ENCODE data around the gene PLEKHJ1.

The PLEKHJ1 gene

DNA sequence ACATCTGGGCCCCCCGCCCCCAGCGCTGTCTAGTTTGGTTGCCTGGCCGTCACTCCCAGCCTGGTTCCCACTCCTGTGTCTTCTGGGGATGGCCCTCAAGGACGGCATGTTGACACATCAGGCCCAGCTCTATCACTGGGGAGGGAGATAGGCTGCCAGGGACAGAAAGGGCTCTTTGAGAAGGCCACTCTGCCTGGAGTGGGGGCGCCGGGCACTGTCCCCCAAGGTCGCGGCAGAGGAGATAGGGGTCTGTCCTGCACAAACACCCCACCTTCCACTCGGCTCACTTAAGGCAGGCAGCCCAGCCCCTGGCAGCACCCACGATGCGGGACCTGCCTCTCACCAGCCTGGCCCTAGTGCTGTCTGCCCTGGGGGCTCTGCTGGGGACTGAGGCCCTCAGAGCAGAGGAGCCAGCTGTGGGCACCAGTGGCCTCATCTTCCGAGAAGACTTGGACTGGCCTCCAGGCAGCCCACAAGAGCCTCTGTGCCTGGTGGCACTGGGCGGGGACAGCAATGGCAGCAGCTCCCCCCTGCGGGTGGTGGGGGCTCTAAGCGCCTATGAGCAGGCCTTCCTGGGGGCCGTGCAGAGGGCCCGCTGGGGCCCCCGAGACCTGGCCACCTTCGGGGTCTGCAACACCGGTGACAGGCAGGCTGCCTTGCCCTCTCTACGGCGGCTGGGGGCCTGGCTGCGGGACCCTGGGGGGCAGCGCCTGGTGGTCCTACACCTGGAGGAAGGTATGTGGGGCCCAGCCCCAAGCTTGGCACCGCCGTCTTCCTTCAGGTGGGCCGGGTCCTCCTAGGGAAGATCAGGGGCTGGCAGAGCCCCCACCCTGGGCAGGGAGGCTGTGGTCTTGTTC lies 13.1 kb upstream of the PLEKHJ1 start, which contains the start of gene AMH:
Gene AMH (plus strand): TSS at position 314 of the 857 bp plus-strand sequence. CDS start 10 bp downstream, at position 324.
- no peak for DNase-seq

DNA sequence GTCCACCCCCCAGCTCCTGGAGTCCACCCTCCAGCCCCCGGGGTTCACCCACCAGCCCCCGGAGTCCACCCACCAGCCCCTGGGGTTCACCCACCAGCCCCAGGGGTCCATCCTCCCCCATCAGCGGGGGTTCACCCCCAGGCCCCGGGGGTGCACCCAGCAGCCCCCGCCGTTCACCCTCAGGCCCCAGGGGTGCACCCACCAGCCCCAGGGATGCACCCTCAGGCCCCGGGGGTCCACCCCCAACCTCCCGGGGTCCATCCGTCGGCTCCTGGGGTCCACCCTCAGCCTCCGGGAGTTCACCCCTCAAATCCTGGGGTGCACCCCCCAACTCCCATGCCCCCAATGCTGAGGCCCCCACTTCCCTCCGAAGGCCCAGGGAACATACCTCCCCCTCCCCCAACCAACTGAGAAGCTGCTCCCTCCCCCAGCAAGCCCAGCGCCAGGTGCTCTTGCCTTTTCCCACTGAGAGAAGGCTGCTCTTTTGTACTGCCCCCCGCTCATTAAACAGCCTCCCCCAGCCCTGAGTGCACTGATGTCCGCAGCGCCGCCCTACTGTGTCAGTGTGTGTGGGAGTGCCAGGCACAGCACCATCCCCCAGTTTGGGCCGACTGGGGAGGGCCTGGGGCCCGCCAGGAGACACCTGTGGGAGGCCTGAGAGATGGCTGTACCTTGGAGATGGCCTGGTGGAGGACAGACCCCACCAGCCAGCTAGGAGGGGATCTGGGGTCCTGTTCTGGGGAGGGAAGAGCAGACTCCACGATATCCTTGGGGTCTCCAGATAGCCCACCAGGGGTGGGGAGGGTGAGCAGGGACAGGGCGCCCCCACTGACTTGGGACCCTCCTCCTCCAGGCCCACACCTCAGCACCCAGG lies 12.2 kb upstream of the PLEKHJ1 start:
- no peak for DNase-seq

DNA sequence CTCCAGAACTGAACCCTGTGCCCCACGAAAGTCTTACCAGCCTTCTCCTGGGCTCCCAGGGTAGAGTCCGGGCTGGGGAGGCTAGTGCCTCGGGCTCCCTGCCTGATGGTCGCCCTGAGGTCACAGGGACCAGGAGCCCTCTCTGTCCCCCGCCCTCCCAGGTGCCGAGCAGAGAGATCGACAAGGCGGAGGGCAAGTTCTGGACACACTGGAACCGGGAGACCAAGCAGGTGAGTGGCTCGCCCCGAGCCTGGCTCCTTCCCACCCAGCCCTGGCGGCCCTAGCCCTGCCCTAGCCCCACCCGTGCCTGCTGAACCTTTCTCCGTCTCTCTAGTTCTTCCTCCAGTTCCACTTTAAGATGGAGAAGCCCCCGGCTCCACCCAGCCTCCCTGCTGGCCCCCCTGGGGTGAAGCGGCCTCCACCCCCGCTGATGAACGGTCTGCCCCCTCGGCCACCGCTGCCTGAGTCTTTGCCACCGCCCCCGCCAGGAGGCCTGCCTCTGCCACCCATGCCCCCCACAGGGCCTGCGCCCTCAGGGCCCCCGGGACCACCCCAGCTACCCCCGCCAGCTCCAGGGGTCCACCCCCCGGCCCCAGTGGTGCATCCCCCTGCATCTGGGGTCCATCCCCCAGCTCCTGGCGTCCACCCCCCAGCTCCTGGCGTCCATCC lies 11.4 kb upstream of the PLEKHJ1 start:
- DNase-seq: no peak

DNA sequence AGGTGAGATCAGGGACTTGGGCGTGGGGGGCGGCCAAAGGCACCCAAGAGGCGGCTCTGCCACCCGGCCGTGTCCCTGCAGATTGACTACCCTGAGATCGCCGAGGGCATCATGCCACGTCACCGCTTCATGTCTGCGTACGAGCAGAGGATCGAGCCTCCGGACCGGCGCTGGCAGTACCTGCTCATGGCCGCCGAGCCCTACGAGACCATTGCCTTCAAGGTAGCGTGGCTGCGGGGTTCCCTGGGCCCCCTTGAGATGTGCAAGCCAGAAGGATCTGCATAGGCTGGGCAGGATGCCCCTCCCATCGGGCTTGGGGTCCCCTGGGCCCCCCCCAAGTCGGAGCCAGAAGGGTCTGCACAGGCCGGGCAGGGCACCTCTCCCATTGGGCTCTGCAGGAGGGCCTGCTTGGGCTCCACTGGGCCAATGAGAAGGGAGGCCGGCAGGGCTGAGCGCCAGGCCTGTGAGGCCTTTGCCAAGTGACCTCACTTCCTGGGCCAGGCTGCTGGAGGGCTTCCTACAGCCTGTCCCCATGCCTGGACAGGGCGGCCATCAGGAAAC lies 10.8 kb upstream of the PLEKHJ1 start:
- DNase-seq: no peak

DNA sequence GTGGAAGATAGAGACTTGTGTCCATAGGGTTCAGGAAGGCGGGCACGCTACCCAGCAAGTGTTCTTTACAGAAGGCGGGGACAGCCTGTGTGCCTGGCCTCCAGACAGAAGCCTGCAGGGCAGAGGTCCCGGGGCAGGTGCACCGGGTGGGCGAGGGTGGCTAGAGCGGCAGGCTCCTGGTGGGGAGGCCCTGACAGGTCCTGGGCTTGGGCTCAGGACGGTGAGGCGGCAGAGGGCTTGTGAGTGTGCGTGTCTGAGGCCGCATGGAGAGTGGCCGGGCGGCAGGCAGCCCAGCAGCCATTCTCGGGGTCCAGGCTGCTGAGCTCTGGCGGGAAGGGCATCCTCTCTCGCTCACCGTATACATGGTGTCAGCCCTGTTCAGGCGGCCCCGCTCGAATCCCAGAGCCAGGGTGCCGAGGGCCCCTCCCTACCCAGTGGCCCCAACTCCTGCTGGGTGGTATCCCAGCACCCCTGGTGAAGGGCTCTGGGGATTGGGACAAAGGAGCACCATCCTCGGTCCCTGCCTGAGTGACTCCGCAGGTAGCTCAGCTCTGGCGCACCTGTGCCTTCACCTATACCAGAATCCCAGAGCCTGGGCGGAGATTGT lies 10.0 kb upstream of the PLEKHJ1 start:
- DNase-seq: no peak

DNA sequence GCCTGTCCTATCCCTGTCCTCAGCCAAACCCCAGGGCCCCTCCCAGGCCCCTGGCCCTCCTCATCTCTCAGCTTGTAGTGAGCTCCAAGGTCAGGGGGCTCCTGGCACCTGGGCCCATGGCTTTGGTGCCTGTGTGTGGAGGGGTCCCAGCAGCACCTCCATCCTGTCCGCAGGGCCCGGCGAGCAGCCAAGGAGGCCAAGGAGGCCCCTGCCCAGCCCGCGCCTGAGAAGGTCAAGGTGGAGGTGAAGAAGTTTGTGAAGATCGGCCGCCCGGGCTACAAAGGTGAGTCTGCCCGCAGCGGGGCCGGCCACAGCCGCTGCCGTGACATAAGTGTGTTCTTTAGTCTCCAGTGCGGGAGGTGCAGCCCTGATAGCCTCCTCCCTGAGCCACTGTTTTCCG lies 9.1 kb upstream of the PLEKHJ1 start:
- DNase-seq: no peak

DNA sequence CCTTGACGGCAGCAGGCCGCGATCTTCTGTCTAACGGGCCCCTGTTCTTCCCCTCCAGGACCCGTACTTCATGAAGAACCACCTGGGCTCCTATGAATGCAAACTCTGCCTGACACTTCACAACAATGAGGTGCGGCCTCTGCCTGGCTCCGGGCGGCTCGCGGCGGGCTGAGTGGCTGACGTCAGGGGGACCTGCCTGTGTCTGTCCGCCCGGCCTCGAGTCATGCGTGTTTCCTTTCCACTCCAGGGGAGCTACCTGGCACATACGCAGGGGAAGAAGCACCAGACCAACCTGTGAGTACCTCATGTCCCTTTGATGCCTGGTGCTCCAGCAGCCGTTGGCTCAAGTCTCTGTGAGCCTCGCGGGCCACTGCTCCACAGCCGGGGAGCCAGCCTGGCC lies 8.4 kb upstream of the PLEKHJ1 start:
- no peak for DNase-seq

DNA sequence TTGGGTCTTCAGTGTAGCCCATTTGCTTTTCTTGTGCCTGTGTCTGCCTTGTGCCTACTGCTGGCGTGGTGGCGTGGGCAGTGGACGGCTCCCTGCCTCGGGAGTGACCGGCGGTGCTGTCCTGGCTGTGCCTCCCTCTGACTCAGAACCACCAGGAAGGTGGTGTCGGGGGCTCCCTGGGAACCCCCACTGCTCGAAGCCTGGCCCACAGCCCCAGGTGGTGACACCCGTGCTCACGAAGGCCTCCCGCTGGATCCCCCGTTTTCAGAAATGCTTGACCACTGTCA lies 7.9 kb upstream of the PLEKHJ1 start:
- DNase-seq: no peak

DNA sequence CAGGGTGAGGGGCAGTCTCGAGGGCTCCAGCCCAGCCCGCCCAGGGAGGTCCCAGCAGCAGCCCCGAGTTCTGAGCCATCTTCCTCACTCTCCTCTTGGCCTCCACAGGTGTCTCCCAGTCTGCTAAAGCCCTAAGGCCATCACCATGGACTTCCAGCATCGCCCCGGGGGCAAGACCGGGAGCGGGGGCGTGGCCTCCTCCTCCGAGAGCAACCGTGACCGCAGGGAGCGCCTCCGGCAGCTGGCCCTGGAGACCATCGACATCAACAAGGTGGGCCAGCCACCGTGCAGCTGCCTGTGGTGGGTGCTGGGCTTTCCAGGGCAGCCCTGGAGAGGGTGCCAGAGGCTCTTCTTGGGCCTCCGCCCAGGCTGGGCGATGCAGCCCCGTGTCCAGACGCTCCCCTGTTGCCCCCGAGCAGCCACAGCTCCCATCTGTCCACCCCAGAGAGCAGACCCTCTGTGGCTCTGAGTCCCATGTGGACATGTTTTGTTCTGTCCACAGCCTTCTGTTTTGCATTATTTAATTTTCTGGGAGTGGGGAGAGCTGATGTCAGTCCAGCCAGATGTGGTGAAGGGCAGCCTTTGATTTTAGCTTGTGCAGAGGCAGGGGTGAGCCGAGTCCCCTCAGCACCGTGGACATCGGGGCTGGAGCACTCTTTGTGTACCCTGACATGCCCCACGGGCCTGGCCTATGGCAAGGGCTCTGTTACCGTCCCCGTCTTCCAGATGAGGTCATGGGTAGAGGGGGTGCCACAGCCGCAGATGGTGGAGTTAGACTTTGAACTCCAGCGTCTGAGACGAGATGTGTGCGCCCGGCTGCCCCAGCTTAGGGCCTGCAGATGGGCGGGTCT lies 7.4 kb upstream of the PLEKHJ1 start:
- no peak for DNase-seq

DNA sequence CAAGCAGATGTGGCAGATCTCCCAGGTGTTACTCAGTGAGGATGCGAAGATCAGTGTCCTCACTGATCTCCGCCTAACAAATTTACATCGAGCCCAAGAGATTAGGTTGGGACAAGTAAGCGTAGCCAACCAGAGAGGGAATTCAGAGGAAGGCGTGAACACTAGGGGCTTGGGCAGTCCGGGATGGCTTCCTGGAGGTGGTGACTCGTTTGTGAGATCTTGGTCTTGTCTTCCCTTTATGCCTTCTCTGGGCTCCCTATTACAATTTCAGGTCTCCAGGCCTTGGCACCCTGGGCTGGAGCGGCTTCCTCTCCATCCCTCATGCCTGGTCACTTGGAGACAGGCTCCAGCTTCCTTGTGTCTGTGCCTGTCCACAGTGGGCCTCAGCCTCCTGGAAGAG lies 6.7 kb upstream of the PLEKHJ1 start:
- no peak for DNase-seq

DNA sequence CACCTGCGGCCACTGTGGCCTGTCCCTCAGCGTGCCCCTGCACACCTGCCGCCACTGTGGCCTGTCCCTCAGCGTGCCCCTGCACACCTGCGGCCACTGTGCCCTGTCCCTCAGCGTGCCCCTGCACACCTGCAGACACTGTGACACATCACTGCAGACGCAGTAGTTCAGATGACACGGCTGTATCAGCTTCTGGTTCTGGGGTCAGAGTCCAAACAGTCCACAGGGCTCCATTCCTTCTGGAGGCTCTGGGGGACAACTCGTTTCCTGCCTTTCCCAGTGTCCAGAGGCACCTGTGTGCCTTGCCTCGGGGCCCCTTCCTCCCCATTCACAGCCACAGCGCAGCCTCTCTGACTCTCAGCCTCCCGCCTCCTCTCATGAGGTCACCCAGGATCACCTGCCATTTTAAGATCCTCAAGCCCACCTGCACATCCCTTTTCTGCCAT lies 6.0 kb upstream of the PLEKHJ1 start:
- DNase-seq: no peak

DNA sequence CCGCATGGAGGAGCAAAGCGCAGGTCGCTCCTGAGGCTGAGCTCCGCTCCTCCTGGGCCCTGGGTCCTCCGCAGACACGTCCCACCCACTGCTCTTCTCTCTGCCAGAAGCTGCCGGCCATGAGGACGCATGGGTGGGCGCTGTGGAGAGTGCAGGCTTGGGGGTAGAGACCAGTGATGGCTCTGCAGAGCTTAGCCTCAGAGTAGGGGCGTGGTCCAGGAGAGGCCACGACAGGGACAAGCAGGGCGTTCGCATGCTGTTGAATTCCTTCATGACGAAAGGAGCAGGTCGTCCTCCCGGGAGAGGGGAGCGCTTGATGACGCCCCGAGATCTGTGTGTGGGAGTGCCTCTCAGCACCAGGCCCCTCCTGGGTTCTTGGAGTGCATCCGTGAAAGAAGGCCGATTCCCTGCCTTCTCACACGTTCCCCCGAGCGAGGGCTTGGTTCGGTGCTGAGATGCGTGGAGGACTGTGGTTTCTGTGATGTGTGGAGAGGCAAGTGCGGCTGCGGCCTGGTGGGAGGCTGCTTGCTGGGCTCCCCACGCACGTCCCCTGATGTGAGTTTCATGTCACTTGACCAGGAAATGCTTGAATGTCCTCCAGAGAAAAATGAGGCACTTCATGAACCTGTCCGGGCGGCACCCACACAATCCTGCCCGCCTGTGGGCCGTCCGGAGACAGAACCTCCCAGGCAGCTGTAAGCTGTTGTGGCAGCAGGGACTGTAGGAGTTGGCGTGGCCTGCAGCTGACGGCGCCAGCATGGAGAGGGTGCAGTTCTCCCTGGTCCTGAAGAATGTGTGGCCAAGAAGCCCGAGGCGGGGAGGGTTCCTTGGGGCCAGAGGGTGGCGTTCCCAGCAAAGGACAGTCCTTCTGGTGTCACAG lies 5.0 kb upstream of the PLEKHJ1 start:
- DNase-seq: no peak

DNA sequence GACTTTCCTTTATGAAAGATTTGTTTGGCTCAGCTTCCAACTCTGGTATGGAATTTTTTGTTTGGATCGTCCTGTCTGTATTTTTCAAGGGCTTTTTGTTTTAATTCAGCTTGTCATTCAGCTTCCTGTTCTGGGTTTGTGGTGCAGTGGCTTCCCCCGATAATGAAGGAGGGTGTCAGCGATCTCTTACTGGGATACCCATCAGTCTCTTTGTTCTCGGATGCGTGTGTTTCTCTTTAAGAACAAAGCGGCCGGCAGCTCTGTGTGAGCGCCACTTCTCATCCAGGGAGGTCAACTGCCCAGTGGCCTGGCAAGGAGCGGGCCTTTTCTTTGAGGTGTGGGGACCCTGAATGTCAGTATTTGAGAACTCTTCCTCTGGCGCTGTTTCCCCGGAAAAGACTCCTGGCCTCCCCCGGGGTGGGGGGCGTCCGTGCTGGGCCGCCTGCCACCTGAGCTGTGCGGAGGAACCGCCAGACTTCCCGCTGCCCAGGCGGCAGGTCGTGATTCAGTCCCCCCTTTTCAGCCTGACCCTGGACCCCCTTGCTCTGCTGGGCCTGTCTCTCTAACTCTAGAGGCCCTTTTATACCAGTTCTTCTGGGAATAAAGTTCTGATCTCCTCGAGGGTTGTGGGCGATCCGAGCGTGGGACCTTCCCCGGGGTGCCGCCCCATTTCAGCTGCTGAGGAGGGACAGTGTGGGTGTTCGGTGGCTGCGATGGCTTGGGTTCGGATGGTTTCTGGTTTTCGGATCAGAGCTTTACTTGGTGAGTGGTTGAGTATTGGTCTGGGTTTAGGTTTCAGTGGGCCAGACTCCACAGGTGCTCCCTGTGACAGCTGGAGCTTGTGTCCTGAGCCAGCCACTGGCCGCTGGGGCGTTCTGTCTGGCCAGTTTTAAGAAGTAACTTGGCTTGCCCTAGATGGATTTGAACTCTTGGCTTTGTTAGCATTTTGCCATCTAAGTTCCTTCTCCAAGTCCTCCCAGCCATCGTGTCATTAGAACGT lies 3.9 kb upstream of the PLEKHJ1 start:
- DNase-seq: peak; percentile 93

DNA sequence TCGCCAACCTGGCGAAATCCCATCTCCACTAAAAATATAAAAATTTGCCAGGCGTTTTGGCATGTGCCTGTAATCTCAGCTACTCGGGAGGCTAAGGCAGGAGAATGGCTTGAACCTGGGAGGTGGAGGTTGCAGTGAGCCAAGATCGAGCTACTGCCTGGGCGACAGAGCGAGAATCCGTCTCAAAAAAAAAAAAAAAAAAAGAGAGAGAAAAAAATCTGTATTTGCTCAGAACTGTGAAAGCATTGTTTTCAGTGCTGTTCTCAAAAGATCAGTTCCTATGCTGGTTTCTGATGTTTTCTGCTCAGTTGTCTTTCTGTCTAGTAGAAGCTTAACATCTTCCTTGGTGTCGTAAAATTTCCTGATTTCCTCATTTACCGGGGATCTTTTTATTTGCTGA lies 3.0 kb upstream of the PLEKHJ1 start:
- no peak for DNase-seq

DNA sequence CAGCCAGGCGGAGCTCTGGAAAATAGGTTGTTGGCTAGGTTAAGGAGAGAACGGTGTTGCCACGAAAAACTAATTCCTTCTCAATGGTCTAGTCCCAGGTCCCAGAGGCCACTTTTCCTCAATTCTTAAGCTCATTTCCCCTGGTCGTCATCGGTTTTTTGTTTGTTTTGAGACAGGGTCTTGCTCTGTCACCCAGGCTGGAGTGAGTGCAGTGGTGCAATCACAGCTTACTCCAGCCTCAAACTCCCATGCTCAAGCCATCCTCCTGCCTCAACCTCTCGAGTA lies 1.7 kb upstream of the PLEKHJ1 start:
- no peak for DNase-seq

DNA sequence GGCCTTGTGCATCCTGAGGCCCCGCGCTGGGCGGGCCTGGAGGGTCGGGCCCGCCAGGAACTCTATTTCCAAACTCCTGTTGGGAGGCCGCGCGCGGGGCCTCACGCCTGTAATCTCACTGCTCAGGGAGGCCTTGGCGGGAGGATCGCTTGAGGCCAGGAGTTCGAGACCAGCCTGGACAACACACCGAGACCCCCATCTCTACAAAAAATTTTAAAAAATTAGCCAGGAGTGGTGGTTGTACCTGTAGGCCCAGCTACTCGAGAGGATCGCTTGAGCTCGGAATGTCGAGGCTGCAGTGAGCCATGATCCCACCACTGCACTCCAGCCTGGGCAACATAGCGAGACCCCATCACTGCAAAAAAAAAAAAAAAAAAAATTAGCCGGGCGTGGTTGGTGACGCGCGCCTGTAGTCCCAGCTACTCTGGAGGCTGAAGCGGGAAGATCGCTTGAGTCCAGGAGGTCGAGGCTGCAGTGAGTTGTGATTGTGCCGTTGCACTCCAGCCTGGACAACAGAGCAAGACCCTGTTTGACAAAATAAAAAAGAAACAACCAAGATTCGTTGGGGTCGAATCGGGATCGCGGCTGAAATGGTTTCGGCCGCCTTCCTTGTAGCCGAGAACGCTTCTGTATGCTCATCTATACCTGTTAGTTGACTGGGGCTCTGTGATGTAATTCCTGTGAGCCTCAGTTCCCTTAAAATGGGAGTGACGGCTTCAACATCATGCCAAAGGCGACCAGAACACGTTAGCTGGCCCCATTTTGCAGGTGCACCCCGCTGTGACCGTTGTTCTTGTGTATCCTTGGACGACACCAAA lies 1.1 kb upstream of the PLEKHJ1 start:
- DNase-seq: no peak

DNA sequence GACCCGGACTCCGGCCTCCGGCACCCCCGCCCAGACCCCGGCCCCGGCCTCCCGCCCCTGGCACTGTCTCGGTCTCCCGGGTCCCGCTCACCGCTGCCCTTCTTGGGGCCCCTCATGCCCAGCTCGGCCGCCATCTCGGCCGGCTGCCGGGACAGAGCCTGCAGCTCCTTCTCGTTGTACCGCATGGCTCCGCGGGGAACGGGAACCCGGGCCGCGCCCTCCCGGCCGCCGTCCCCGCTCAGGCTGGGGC lies 140 bp downstream of the PLEKHJ1 start:
- DNase-seq: no peak

DNA sequence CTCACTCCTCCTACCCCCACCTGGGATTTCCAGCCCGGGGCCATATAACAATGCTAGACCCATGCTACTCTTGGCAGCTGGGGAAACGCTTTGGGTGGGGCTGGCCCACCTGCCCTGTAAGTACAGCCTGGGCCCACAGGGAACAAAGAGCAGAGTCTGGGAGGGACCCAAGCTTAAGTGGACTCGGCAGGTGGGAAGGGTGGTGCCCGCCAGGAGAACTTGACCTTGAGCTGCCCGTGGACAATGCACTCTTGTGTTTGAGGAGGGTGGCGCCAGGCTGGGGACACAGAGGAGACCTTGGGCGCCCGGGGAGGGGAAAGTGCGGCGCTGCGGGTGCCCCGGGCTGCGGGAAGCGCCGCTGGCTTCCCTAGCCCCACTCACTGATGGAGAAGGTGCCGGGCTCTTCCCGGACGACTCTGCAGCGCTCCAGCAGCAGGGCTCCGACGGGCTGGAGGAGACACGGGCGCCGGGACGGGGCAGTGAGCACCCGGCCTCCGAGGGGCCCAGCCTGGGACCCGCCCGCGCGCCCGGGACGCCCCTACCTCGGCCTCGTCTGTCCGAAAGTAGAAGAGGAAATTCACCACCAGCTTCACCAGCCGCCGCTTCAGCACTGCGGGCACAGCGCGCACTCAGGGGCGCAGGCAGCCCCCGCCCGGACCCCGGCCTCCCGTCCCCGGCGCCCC lies 607 bp downstream of the PLEKHJ1 start:
- DNase-seq: peak; percentile 44

DNA sequence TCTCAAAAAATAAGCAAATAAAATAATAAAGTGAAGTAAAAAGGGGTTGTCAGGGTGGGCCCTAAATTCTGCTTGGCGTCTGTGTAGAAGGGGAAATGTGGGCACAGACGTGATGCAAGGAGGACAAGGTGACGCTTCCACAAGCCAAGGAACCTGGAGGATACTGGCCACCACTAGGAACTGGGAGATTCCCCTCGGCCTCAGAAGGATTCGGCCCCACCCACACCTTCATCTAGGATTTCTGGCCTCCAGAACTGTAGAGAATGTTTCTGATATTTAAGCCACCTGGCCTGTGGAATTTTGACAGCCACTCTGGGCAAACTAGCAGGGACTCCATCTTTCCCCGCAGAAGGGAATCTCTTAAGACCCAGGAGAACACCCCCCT lies 1.1 kb downstream of the PLEKHJ1 start:
- no peak for DNase-seq

Data from hematopoietic multipotent progenitor cell treated with erythropoietin and hydrocortisone succinate and interleukin-3 and kit ligand, for 4 days (in vitro differentiated cells).